ENCODE data around the gene YJEFN3. TPM values are rescaled to one million over a fixed set of nuclear protein-coding genes. Genes with fewer than 3 reads are reported as not detected.

YJEFN3 gene
- polyA plus RNA-seq, 1 donor (not counting 4 experiments of a cell fraction or from before 2014, with no cell fraction given) = 1.2 TPM

DNA sequence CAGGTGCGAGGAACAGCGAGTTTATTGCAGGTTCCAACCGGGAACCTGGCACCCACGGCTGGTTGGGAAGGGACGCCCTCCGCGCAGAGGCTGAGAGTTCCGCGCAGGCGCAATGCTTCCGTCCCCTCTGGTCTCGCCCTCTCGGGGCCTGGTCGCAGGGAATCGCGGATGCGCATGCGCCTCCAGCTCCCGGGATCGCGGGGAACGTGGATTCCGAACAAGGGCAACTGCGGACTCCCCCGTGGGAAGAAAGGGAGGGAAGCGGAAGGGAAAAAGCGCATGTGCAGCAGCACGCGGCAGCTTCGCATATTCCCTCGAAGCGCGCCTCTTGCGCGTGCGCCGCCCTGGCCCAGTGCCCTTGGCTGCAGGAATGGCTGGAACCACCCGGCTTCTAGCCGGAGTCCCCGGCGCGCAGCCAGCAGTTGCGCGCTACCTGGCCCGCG is 14.5 kb upstream of the YJEFN3 start:
- Histone ChIP-seq H2AFZ (ENCODE audit: control insufficient read depth, low read length) (no peak overlapping the region), H3K27ac (ENCODE audit: control insufficient read depth, insufficient read depth, low read length) (no peak overlapping the region), H3K9me3 (ENCODE audit: control insufficient read depth, low read depth, low read length) (peaks cover 5% of the 10 kb centered on the region), H3K36me3 (ENCODE audit: control insufficient read depth in 2 of 2, extremely low read depth in 1 of 2, insufficient read depth in 2 of 2, low read length in 2 of 2) (peaks cover under 1 to 7% of the 10 kb centered on the region in 2 experiments), H3K4me2 (ENCODE audit: control insufficient read depth, extremely low read depth, insufficient read depth, low read depth, low read length) (no peak overlapping the region), H3K9me1 (ENCODE audit: control insufficient read depth, extremely low read depth, insufficient read depth, low read length) (no peaks in the 10 kb centered on the region), H3K9ac (ENCODE audit: control insufficient read depth, extremely low read depth, insufficient read depth, low read length) (no peak overlapping the region), H3K4me1 (ENCODE audit: control insufficient read depth, extremely low read depth, insufficient read depth, low read length) (peaks cover 11% of the 10 kb centered on the region), H3K79me2 (ENCODE audit: control insufficient read depth, insufficient read depth, low read length) (peaks cover 24% of the 10 kb centered on the region), H3K4me3 (ENCODE audit: control insufficient read depth in 2 of 3, extremely low read depth in 1 of 3, insufficient read depth in 2 of 3, low read depth in 1 of 3, low read length in 3 of 3) (no peak overlapping the region), H4K20me1 (ENCODE audit: control insufficient read depth, extremely low read depth, insufficient read depth, low read length) (no peaks in the 10 kb centered on the region), H3K27me3 (ENCODE audit: control insufficient read depth, extremely low read depth, insufficient read depth, low read length) (no peaks in the 10 kb centered on the region)
- no peak for FAIRE-seq
- dilution Hi-C loops (cut with MboI; ENCODE audit: extremely low pct_ligation_motif_present, low sequenced_read_pairs) = no loop called here
- no peak for TF ChIP-seq EZH2 (IDR thresholded peaks at IDR 0.05; ENCODE audit: low read length)
- TF ChIP-seq, protein P1, sequence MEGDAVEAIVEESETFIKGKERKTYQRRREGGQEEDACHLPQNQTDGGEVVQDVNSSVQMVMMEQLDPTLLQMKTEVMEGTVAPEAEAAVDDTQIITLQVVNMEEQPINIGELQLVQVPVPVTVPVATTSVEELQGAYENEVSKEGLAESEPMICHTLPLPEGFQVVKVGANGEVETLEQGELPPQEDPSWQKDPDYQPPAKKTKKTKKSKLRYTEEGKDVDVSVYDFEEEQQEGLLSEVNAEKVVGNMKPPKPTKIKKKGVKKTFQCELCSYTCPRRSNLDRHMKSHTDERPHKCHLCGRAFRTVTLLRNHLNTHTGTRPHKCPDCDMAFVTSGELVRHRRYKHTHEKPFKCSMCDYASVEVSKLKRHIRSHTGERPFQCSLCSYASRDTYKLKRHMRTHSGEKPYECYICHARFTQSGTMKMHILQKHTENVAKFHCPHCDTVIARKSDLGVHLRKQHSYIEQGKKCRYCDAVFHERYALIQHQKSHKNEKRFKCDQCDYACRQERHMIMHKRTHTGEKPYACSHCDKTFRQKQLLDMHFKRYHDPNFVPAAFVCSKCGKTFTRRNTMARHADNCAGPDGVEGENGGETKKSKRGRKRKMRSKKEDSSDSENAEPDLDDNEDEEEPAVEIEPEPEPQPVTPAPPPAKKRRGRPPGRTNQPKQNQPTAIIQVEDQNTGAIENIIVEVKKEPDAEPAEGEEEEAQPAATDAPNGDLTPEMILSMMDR (optimal IDR thresholded peaks at IDR 0.05 in 1 of 3, IDR thresholded peaks at IDR 0.05 in 1 of 3, conservative IDR thresholded peaks at IDR 0.05 in 1 of 3; ENCODE audit: extremely low read depth in 1 of 3, insufficient read depth in 2 of 3, low read length in 3 of 3) = no peak
- DNase-seq (ENCODE audit: low read depth, low spot score) = no peak

DNA sequence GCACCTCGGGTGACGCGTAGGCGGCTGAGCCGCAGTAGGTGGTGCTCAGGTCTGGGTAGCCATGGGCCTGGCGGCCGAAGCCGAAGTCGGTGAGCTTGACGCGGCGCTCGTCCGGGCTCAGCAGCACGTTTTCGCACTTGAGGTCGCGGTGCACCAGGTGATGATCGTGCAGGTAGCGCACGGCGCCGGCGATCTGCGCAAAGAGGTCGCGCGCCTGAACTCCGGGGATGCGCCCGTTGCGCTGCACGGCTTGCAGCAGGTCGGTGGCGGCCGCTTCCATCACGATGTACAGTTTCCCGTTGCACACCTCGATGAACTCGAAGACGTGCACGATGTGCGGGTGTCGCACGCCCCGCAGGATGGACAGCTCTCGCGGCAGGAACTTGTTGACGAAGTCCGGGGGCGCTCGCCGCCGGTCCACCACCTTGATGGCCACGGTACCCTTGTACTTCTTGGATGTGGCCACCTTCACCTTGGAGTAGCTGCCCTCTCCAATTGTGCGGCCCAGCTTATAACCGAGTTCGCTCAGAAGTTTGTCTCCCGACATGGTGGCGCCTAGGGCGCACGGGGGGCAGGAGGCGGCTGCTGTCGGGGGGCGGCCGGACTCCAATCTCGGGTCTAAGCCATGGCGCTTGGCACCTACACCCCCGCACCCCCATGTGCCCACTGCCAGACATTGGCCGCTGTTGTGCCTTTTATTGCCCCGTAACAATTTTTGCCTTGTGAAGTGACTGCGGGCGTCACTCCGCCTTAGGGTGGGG is 13.7 kb upstream of the YJEFN3 start, which contains the start of gene TSSK6:
TSSK6 (minus strand) TSS at position 668 of the 761 bp plus-strand sequence; CDS start at position 547, 121 bp downstream.
- no peaks in the 10 kb centered on the region for H3K27me3 ChIP-seq (ENCODE audit: control insufficient read depth, extremely low read depth, insufficient read depth, low read length)
- H3K9me1 ChIP-seq (ENCODE audit: control insufficient read depth, extremely low read depth, insufficient read depth, low read length) = no peaks in the 10 kb centered on the region
- peaks cover 5% of the 10 kb centered on the region for H3K9me3 ChIP-seq (ENCODE audit: control insufficient read depth, low read depth, low read length)
- H3K4me3 ChIP-seq (ENCODE audit: control insufficient read depth in 2 of 3, extremely low read depth in 1 of 3, insufficient read depth in 2 of 3, low read depth in 1 of 3, low read length in 3 of 3) = peak within 1 kb of the TSS; percentile 77 to 81 (median 77)
- FAIRE-seq = no peak
- H3K36me3 ChIP-seq (ENCODE audit: control insufficient read depth in 2 of 2, extremely low read depth in 1 of 2, insufficient read depth in 2 of 2, low read length in 2 of 2) = peaks cover 6 to 12% of the 10 kb centered on the region in 2 experiments
- DNase-seq (ENCODE audit: low read depth, low spot score) = no peak
- peaks cover 30% of the 10 kb centered on the region for H3K79me2 ChIP-seq (ENCODE audit: control insufficient read depth, insufficient read depth, low read length)
- H3K9ac ChIP-seq (ENCODE audit: control insufficient read depth, extremely low read depth, insufficient read depth, low read length) = peak within 1 kb of the TSS; percentile 81
- H3K27ac ChIP-seq (ENCODE audit: control insufficient read depth, insufficient read depth, low read length) = peak within 1 kb of the TSS; percentile 72
- peak within 1 kb of the TSS; percentile 72 for H2AFZ ChIP-seq (ENCODE audit: control insufficient read depth, low read length)
- dilution Hi-C loops (cut with MboI; ENCODE audit: extremely low pct_ligation_motif_present, low sequenced_read_pairs) = no loop called here
- H3K4me1 ChIP-seq (ENCODE audit: control insufficient read depth, extremely low read depth, insufficient read depth, low read length) = peaks cover 11% of the 10 kb centered on the region
- TF ChIP-seq EZH2 (IDR thresholded peaks at IDR 0.05; ENCODE audit: low read length) = no peak
- TF ChIP-seq, protein P1 (optimal IDR thresholded peaks at IDR 0.05 in 1 of 3, IDR thresholded peaks at IDR 0.05 in 1 of 3, conservative IDR thresholded peaks at IDR 0.05 in 1 of 3; ENCODE audit: extremely low read depth in 1 of 3, insufficient read depth in 2 of 3, low read length in 3 of 3) = no peak
- peak within 1 kb of the TSS; percentile 65 for H3K4me2 ChIP-seq (ENCODE audit: control insufficient read depth, extremely low read depth, insufficient read depth, low read depth, low read length)
- H4K20me1 ChIP-seq (ENCODE audit: control insufficient read depth, extremely low read depth, insufficient read depth, low read length) = no peaks in the 10 kb centered on the region
